Natural killer cell (primary cell): ENCODE data around the gene ARAP1. TPM values are rescaled to one million over a fixed set of nuclear protein-coding genes. Genes with fewer than 3 reads are reported as not detected.

Experiments
- ATAC-seq, 3 donors: fragments of 150-1000 bp in 2 of 3; fragments of 200-7000 bp in 1 of 3; cut with Tn5 transposase; 1 replicate in 1 of 3; 2 replicates in 2 of 3; pipeline ENCODE4 v1.10.0; 2021; ENCODE audit warnings: mild to moderate bottlenecking in 2 of 3, moderate library complexity in 2 of 3
- DNase-seq, 2 donors: peaks; one replicate each; pipeline versions ENCODE4 v3.0.0 to v3.0.0-alpha.2; 2013 to 2021; ENCODE audit warnings: mixed read lengths in 1 of 2
- H3K27ac ChIP-seq: one replicate; pipeline ENCODE4 v1.5.1; 2013; ENCODE audit warnings: mild to moderate bottlenecking, low read length
- H3K27me3 ChIP-seq: one replicate; pipeline ENCODE4 v1.6.1; 2013; ENCODE audit warnings: low read length; ENCODE audit not compliant: control insufficient read depth, insufficient read depth
- H3K36me3 ChIP-seq: one replicate; pipeline ENCODE4 v1.6.1; 2013; ENCODE audit warnings: low read length; ENCODE audit not compliant: control insufficient read depth, insufficient read depth
- H3K4me1 ChIP-seq: one replicate; pipeline ENCODE4 v1.6.1; 2013; ENCODE audit warnings: low read length; ENCODE audit not compliant: control insufficient read depth, insufficient read depth
- H3K4me3 ChIP-seq: one replicate; pipeline ENCODE4 v1.5.1; 2013; ENCODE audit warnings: low read length
- H3K9me3 ChIP-seq: one replicate; pipeline ENCODE4 v1.6.1; 2013; ENCODE audit warnings: low read length; ENCODE audit not compliant: control insufficient read depth, insufficient read depth
- H3K27ac Mint-ChIP-seq, 2 donors: one replicate each; pipeline ENCODE4 v1.8.0; 2022; ENCODE audit warnings: mild to moderate bottlenecking in 2 of 2, mixed read lengths in 2 of 2, moderate library complexity in 1 of 2
- H3K27me3 Mint-ChIP-seq, 2 donors: one replicate each; pipeline ENCODE4 v1.8.0; 2022; ENCODE audit warnings: low read depth in 2 of 2, mixed read lengths in 2 of 2
- H3K36me3 Mint-ChIP-seq: one replicate; pipeline ENCODE4 v1.8.0; 2022; ENCODE audit warnings: mixed read lengths
- H3K4me1 Mint-ChIP-seq, 2 donors: one replicate each; pipeline ENCODE4 v1.8.0; 2022; ENCODE audit warnings: mixed read lengths in 2 of 2
- H3K4me3 Mint-ChIP-seq: one replicate; pipeline ENCODE4 v1.8.0; 2022; ENCODE audit warnings: mild to moderate bottlenecking, moderate library complexity, mixed read lengths
- H3K9me3 Mint-ChIP-seq, 2 donors: one replicate each; pipeline ENCODE4 v1.8.0; 2022; ENCODE audit warnings: mixed read lengths in 2 of 2
- CTCF ChIP-seq: fragments of 200-600 bp; IDR thresholded peaks from one replicate; pipeline ENCODE4 v1.8.0; 2022; ENCODE audit warnings: antibody characterized with exemption
- WGBS: methylation state at CpG from one replicate; pipeline ENCODE4 v1.1.7; 2013; ENCODE audit warnings: missing lambda C conversion rate; ENCODE audit not compliant: insufficient coverage; 5-methylcytosine and 5-hydroxymethylcytosine counted together
- intact Hi-C: fragments of 100-400 bp; cut with micrococcal nuclease; formaldehyde crosslinking; loops from one replicate; pipeline ENCODE4 v1.14.2; 2022
- total RNA-seq, 4 donors: library from RNA; stranded (reverse); fragments of 120-200 nt in 1 of 4; gene quantifications; one replicate each; pipeline versions ENCODE4 v1.2.3 to v1.2.4, GENCODE V29; 2013 to 2022

ARAP1 gene
- total RNA-seq, 3 donors from 2014 or later (not counting 1 experiment from before 2014, with no cell fraction given) = 293 to 327 (median 296) TPM

GRCh38 chr11:72668629-72669347 is 83.4 kb downstream of the ARAP1 start:
- Mint-ChIP-seq H3K4me3 (no peak overlapping the region), H3K27ac (no peak overlapping the region), H3K9me3 (peaks cover 0 to 3% of the 10 kb centered on the region in 2 donors), H3K4me1 (peaks cover 5 to 12% of the 10 kb centered on the region in 2 donors), H3K36me3 (no peaks in the 10 kb centered on the region), H3K27me3 (peaks cover 26 to 45% of the 10 kb centered on the region in 2 donors)
- intact Hi-C loops = no loop called here
- no peak overlapping the region for H3K27ac ChIP-seq
- H3K4me1 ChIP-seq = peaks cover 8% of the 10 kb centered on the region
- peaks cover 36% of the 10 kb centered on the region for H3K27me3 ChIP-seq
- TF ChIP-seq CTCF = no peak
- H3K9me3 ChIP-seq = peaks cover 10% of the 10 kb centered on the region
- DNase-seq (no peak), ATAC-seq (peak; percentile 44 to 77 (median 73))
- H3K4me3 ChIP-seq = no peak overlapping the region
- WGBS = 45% methylated on average over 7 of the region's 7 CpGs
- H3K36me3 ChIP-seq = no peaks in the 10 kb centered on the region

GRCh38 chr11:72665911-72666472 is 86.2 kb downstream of the ARAP1 start:
- TF ChIP-seq CTCF = no peak
- Histone ChIP-seq H3K9me3 (peaks cover 10% of the 10 kb centered on the region), H3K4me3 (no peak overlapping the region), H3K27ac (no peak overlapping the region), H3K4me1 (peaks cover 8% of the 10 kb centered on the region), H3K27me3 (peaks cover 18% of the 10 kb centered on the region), H3K36me3 (no peaks in the 10 kb centered on the region)
- DNase-seq (no peak), ATAC-seq (no peak)
- no peaks in the 10 kb centered on the region for H3K36me3 Mint-ChIP-seq
- H3K4me3 Mint-ChIP-seq = no peak overlapping the region
- H3K4me1 Mint-ChIP-seq = peaks cover 5 to 7% of the 10 kb centered on the region in 2 donors
- peaks cover 0 to 3% of the 10 kb centered on the region in 2 donors for H3K9me3 Mint-ChIP-seq
- no peak overlapping the region for H3K27ac Mint-ChIP-seq
- peaks cover 6 to 29% of the 10 kb centered on the region in 2 donors for H3K27me3 Mint-ChIP-seq
- intact Hi-C loops = no loop called here
- WGBS = 49% methylated on average over 6 of the region's 6 CpGs

GRCh38 chr11:72662036-72662435 is 90.2 kb downstream of the ARAP1 start:
- H3K4me3 ChIP-seq = no peak overlapping the region
- intact Hi-C loops = no loop called here
- no peaks in the 10 kb centered on the region for H3K36me3 ChIP-seq
- no peaks in the 10 kb centered on the region for H3K27me3 ChIP-seq
- no peaks in the 10 kb centered on the region for H3K9me3 ChIP-seq
- no peaks in the 10 kb centered on the region for H3K9me3 Mint-ChIP-seq
- no peaks in the 10 kb centered on the region for H3K36me3 Mint-ChIP-seq
- H3K27me3 Mint-ChIP-seq = peaks cover 0 to 21% of the 10 kb centered on the region in 2 donors
- WGBS = 87% methylated on average over 5 of the region's 5 CpGs
- no peak overlapping the region for H3K27ac Mint-ChIP-seq
- H3K4me1 ChIP-seq = no peaks in the 10 kb centered on the region
- no peak for ATAC-seq
- no peaks in the 10 kb centered on the region for H3K4me1 Mint-ChIP-seq
- no peak overlapping the region for H3K27ac ChIP-seq
- H3K4me3 Mint-ChIP-seq = no peak overlapping the region
- no peak for DNase-seq
- TF ChIP-seq CTCF = no peak
